ENCODE results near the gene FBXO41.

FBXO41 gene

GRCh38 chr2:73212098-73212447, 72.2 kb downstream of the FBXO41 start:
- DNase-seq (ENCODE audit: insufficient read length, low spot score): no peak
- FAIRE-seq: no peak
- no peak for TF ChIP-seq CTCF (IDR thresholded peaks at IDR 0.05; ENCODE audit: insufficient read depth, missing control alignments)

GRCh38 chr2:73210696-73211095, 73.6 kb downstream of the FBXO41 start:
- FAIRE-seq (no peak), DNase-seq (ENCODE audit: insufficient read length, low spot score) (no peak)
- TF ChIP-seq CTCF (IDR thresholded peaks at IDR 0.05; ENCODE audit: insufficient read depth, missing control alignments): no peak

- FAIRE-seq (no peak), DNase-seq (ENCODE audit: insufficient read length, low spot score) (no peak)
- no peak for TF ChIP-seq CTCF (IDR thresholded peaks at IDR 0.05; ENCODE audit: insufficient read depth, missing control alignments)
Observed at GRCh38 chr2:73210019-73210418, 74.3 kb downstream of the FBXO41 start.

- no peak for DNase-seq (ENCODE audit: insufficient read length, low spot score)
- no peak for FAIRE-seq
- TF ChIP-seq CTCF (IDR thresholded peaks at IDR 0.05; ENCODE audit: insufficient read depth, missing control alignments): no peak
Observed at GRCh38 chr2:73208258-73208657, 76.0 kb downstream of the FBXO41 start.

GRCh38 chr2:73205611-73206010, 78.7 kb downstream of the FBXO41 start:
- no peak for TF ChIP-seq CTCF (IDR thresholded peaks at IDR 0.05; ENCODE audit: insufficient read depth, missing control alignments)
- DNase-seq (ENCODE audit: insufficient read length, low spot score) (no peak), FAIRE-seq (no peak)
